RWPE1 (cell line): ENCODE data around the gene FAM221B.

Experiments used
- CTCF ChIA-PET: fragments of 350-600 bp; sonication (Branson Sonifier 250); formaldehyde crosslinking; extraction: SDS; loops from one replicate; lab custom pipeline; 2021; lab: Yijun Ruan, JAX
- POLR2A ChIA-PET: fragments of 400-600 bp; formaldehyde crosslinking; extraction: SDS; loops from one replicate; lab custom pipeline; 2020; ENCODE audit warnings: antibody characterized with exemption; ENCODE audit not compliant: low non-redundant PET; lab: Yijun Ruan, JAX
- DNase-seq: peaks from one replicate; pipeline ENCODE4 v3.0.0; 2012; ENCODE audit warnings: low spot score
- H3K27ac ChIP-seq: fragments of 450-650 bp; 2 replicates; pipeline ENCODE4 v1.5.1; 2017
- CTCF ChIP-seq: fragments of 450-650 bp; conservative IDR thresholded peaks from 2 replicates; pipeline ENCODE4 v1.5.1; 2017; ENCODE audit warnings: low read depth, mild to moderate bottlenecking

FAM221B gene

GRCh38 chr9:35835766-35836165, 7.2 kb upstream of the FAM221B start:
- DNase-seq: no peak
- H3K27ac ChIP-seq: no peak overlapping the region
- ChIA-PET POLR2A (no interaction called here), CTCF (no interaction called here)
- TF ChIP-seq CTCF: no peak

GRCh38 chr9:35835216-35835632, 6.7 kb upstream of the FAM221B start:
- TF ChIP-seq CTCF: no peak
- no peak for DNase-seq
- CTCF ChIA-PET: interaction anchor here (0.6 kb wide), 1 partner anchor 71 kb away, joined by 3 read pairs; no protein-coding TSS in a partner anchor
- POLR2A ChIA-PET: no interaction called here
- no peak overlapping the region for H3K27ac ChIP-seq

- CTCF ChIA-PET: interaction anchor here (0.6 kb wide), 1 partner anchor 70 kb away, joined by 3 read pairs; no protein-coding TSS in a partner anchor
- POLR2A ChIA-PET: no interaction called here
Measured at GRCh38 chr9:35834260-35835215, 6.0 kb upstream of the FAM221B start.

GRCh38 chr9:35832814-35833213, 4.3 kb upstream of the FAM221B start:
- TF ChIP-seq CTCF: no peak
- peak overlapping the region; percentile 13; the same call in 1 of the 2 replicates for H3K27ac ChIP-seq
- no peak for DNase-seq
- POLR2A ChIA-PET: no interaction called here
- CTCF ChIA-PET: no interaction called here

More at GRCh38 chr9:35834260-35835215, 6.0 kb upstream of the FAM221B start:
- TF ChIP-seq CTCF: no peak
- DNase-seq: no peak
- H3K27ac ChIP-seq: no peak overlapping the region

- ChIA-PET POLR2A (no interaction called here), CTCF (interaction anchor here (0.6 kb wide), 1 partner anchor 28 kb away, joined by 4 read pairs; no protein-coding TSS in a partner anchor)
- DNase-seq: no peak
- TF ChIP-seq CTCF: no peak
- no peak overlapping the region for H3K27ac ChIP-seq
Measured at GRCh38 chr9:35831040-35831439, 2.5 kb upstream of the FAM221B start.

- H3K27ac ChIP-seq: peak overlapping the region; percentile 67
- ChIA-PET CTCF (interaction anchor here (0.7 kb wide), 1 partner anchor 96 kb away, joined by 3 read pairs; no protein-coding TSS in a partner anchor), POLR2A (interaction anchor here (0.6 kb wide), 1 partner anchor 95 kb away, joined by 3 read pairs; no protein-coding TSS in a partner anchor)
- TF ChIP-seq CTCF: no peak
- no peak for DNase-seq
Measured at GRCh38 chr9:35829764-35830096, 1.2 kb upstream of the FAM221B start.
